Measurements from ENCODE around the gene CLN5. TPM values are rescaled to one million over a fixed set of nuclear protein-coding genes. Genes with fewer than 3 reads are reported as not detected.

The CLN5 gene
- total RNA-seq, 1 donor from 2014 or later = 15.0 TPM

DNA sequence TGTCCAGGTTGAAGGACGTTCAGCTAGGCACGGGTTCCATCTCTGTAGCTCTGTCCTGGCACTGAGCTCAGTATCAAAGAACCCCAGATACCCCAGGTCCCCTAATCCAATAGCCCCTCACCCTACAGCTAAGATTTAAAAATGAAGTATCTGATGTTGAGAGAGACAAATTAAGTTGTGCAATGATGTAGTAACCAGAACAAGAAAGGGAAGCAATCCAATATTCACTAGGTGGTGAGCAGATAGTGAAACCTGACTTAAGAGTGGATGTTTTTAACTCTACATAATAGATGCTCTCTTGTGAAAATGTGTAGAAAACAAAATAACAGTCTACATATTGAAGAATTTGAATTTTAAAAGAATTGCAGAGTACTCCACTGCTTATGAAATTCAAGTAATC is 41.8 kb upstream of the CLN5 start:
- TF ChIP-seq, protein P1, sequence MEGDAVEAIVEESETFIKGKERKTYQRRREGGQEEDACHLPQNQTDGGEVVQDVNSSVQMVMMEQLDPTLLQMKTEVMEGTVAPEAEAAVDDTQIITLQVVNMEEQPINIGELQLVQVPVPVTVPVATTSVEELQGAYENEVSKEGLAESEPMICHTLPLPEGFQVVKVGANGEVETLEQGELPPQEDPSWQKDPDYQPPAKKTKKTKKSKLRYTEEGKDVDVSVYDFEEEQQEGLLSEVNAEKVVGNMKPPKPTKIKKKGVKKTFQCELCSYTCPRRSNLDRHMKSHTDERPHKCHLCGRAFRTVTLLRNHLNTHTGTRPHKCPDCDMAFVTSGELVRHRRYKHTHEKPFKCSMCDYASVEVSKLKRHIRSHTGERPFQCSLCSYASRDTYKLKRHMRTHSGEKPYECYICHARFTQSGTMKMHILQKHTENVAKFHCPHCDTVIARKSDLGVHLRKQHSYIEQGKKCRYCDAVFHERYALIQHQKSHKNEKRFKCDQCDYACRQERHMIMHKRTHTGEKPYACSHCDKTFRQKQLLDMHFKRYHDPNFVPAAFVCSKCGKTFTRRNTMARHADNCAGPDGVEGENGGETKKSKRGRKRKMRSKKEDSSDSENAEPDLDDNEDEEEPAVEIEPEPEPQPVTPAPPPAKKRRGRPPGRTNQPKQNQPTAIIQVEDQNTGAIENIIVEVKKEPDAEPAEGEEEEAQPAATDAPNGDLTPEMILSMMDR (IDR thresholded peaks at IDR 0.05; ENCODE audit: borderline replicate concordance) = no peak
- H3K4me3 ChIP-seq = no peak overlapping the region
- no peak for DNase-seq
- intact Hi-C loops (cut with micrococcal nuclease) = no loop called here
- H3K36me3 ChIP-seq = no peaks in the 10 kb centered on the region
- no peaks in the 10 kb centered on the region for H3K4me1 ChIP-seq
- no peak overlapping the region for H3K27ac ChIP-seq (replicated peaks)
- peaks cover 30% of the 10 kb centered on the region for H3K27me3 ChIP-seq (ENCODE audit: low read depth)
- peaks cover 6% of the 10 kb centered on the region for H3K9me3 ChIP-seq (replicated peaks)

DNA sequence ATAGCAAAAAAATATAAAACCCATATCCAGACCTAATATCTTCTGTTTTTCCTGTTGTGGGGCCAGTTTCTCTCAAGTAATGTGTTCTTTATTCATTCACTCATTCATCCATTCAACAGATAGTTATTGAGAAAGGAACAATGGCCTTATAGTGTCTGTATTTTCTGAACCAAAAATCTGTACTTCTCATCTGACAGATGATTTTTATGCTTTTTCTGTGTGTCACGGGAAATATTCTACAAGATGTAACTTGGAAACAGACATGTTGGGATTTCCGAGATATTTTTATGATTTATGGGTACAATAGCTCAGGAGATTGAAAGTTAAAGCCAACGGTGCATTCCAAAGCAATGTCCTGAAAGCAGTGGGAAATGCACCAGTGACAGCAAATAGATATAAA is 37.9 kb upstream of the CLN5 start:
- TF ChIP-seq, protein P1 (IDR thresholded peaks at IDR 0.05; ENCODE audit: borderline replicate concordance) = no peak
- Histone ChIP-seq H3K4me1 (no peaks in the 10 kb centered on the region), H3K27me3 (ENCODE audit: low read depth) (peaks cover 30% of the 10 kb centered on the region), H3K27ac (replicated peaks) (no peak overlapping the region), H3K4me3 (no peak overlapping the region), H3K9me3 (replicated peaks) (peaks cover 1% of the 10 kb centered on the region), H3K36me3 (no peaks in the 10 kb centered on the region)
- DNase-seq = no peak
- intact Hi-C loops (cut with micrococcal nuclease) = no loop called here

DNA sequence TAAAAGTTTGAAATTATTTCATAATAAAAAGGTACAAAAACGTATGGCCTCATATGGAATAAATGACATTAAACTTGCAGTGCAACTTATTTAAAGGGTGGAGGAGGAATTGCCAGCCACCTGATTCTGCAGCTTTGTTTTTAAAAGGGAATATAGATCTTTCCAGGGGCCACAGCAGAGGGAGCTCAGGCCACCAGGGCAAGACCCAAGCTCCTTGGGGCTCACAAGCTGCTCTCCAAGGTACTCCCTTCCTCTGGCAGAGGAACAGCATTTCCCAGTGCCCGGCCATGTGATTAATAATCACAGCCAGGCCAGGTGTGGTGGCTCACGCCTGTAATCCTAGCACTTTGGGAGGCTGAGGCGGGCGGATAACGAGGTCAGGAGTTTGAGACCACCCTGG is 37.3 kb upstream of the CLN5 start:
- peaks cover 30% of the 10 kb centered on the region for H3K27me3 ChIP-seq (ENCODE audit: low read depth)
- peaks cover 7% of the 10 kb centered on the region for H3K9me3 ChIP-seq (replicated peaks)
- H3K27ac ChIP-seq (replicated peaks) = no peak overlapping the region
- intact Hi-C loops (cut with micrococcal nuclease) = no loop called here
- H3K4me1 ChIP-seq = no peaks in the 10 kb centered on the region
- H3K4me3 ChIP-seq = no peak overlapping the region
- H3K36me3 ChIP-seq = no peaks in the 10 kb centered on the region
- no peak for DNase-seq
- TF ChIP-seq, protein P1 (IDR thresholded peaks at IDR 0.05; ENCODE audit: borderline replicate concordance) = no peak

DNA sequence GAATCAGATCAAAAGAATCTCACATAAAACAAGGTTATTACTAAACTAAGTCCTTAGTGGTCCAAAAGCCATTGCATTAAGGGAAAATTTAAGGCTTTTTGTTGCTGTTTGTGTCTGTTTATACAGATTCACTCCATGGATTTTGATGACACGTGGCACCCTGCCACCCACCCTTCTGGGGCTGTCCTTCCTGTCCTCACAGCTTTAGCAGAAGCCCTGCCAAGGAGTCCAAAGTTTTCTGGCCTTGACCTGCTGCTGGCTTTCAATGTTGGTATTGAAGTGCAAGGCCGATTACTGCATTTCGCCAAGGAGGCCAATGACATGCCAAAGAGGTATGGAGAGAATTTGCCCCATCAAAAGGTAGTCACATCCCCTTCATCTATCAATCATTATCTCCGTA is 36.7 kb upstream of the CLN5 start:
- no peaks in the 10 kb centered on the region for H3K4me1 ChIP-seq
- no peak for DNase-seq
- no peak overlapping the region for H3K27ac ChIP-seq (replicated peaks)
- H3K9me3 ChIP-seq (replicated peaks) = peaks cover 14% of the 10 kb centered on the region
- H3K36me3 ChIP-seq = no peaks in the 10 kb centered on the region
- intact Hi-C loops (cut with micrococcal nuclease) = no loop called here
- TF ChIP-seq, protein P1 (IDR thresholded peaks at IDR 0.05; ENCODE audit: borderline replicate concordance) = no peak
- H3K27me3 ChIP-seq (ENCODE audit: low read depth) = peaks cover 28% of the 10 kb centered on the region
- no peak overlapping the region for H3K4me3 ChIP-seq

DNA sequence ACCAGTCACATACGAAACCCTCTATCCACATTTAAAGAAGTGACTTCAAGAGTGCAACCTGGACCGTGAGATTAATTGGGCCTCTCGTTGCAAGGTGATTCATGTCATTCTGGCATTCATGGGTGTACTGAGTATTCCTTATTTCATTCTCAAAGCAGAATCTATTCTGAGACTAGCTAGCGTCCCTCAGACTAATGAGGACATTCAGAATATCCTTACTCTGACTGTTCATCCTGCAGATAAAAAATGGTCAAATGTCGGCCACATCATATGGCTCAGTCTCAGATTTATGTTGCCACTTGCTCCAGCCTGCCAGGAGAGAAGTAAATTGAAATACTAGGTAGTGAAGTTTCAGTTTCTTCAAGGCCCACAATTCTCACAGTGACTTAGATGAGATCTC is 36.2 kb upstream of the CLN5 start:
- H3K4me1 ChIP-seq = no peaks in the 10 kb centered on the region
- H3K27ac ChIP-seq (replicated peaks) = no peak overlapping the region
- TF ChIP-seq, protein P1 (IDR thresholded peaks at IDR 0.05; ENCODE audit: borderline replicate concordance) = no peak
- intact Hi-C loops (cut with micrococcal nuclease) = no loop called here
- DNase-seq = no peak
- H3K9me3 ChIP-seq (replicated peaks) = peaks cover 18% of the 10 kb centered on the region
- H3K4me3 ChIP-seq = no peak overlapping the region
- H3K27me3 ChIP-seq (ENCODE audit: low read depth) = peaks cover 23% of the 10 kb centered on the region
- H3K36me3 ChIP-seq = no peaks in the 10 kb centered on the region
